Dermis lymphatic vessel endothelial cell (primary cell): ENCODE measurements around the gene PPP1R1C. TPM values are rescaled to one million over a fixed set of nuclear protein-coding genes. Genes with fewer than 3 reads are reported as not detected.

Experiments
- total RNA-seq: library from RNA; depleted of rRNA; stranded (reverse); fragments of >200 nt; gene quantifications from 2 replicates; pipeline ENCODE4 v1.2.1, GENCODE V29; 2014

The PPP1R1C gene, protein sequence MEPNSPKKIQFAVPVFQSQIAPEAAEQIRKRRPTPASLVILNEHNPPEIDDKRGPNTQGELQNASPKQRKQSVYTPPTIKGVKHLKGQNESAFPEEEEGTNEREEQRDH
- 0.33 TPM in 1 of 2 replicates, not detected in the other for total RNA-seq

DNA sequence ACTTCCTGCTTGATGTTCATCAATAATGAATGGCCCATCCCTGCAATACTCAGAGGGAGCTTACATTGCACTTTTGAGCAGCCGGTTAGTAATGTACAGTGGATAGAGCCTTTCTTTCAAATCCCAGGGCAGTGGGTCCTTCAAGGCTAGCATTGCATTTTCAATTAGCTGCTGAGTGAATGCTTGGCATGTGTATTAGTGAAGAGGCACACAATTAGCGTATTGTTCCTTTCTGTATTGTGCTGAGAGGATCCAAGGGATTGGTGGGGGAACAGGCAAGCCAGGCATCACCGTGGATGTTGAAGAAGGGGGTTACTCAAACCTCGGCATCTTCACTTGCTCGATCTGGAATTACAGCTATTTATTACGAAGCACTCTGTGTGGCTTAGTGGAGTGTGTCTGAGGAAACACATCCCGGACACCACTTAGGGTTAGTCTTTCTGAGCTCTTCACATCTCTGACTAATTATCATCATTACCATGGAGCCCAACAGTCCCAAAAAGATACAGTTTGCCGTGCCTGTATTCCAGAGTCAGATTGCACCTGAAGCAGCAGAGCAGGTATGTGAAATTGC lies at the start of gene PPP1R1C:
TSS of gene PPP1R1C (plus strand) at position 222 of the 574 bp plus-strand sequence. CDS start at position 480, 258 bp downstream.

Other genes starting within 250 kb of the PPP1R1C start
- 130 and 172 TPM in 2 replicates for gene ITPRID2, start 94.1 kb upstream of the PPP1R1C start, total RNA-seq